ENCODE measurements around the gene CA11.

- TF ChIP-seq POLR2AphosphoS5 (IDR thresholded peaks at IDR 0.05; ENCODE audit: borderline replicate concordance, low read depth, low read length) (no peak), EZH2 (IDR thresholded peaks at IDR 0.05) (no peak)
Measured at GRCh38 chr19:48628486-48629296, 17.3 kb downstream of the CA11 start.

All from SK-N-MC (cell line).